ENCODE measurements around the gene NTM. TPM values are rescaled to one million over a fixed set of nuclear protein-coding genes. Genes with fewer than 3 reads are reported as not detected.

NTM gene
- total and polyA plus RNA-seq, 9 donors = 0.16 to 8.5 (median 0.55) TPM; not detected in 3

GRCh38 chr11:132253469-132254264 lies 883.3 kb downstream of the NTM start:
- Histone ChIP-seq H3K36me3 (no peaks in the 10 kb centered on the region), H3K27me3 (no peaks in the 10 kb centered on the region), H3K27ac (no peak overlapping the region), H3K9me3 (no peaks in the 10 kb centered on the region), H3K4me3 (no peak overlapping the region), H3K4me1 (ENCODE audit: insufficient read depth) (no peaks in the 10 kb centered on the region)
- WGBS, 3 donors = 61 to 65% (median 64%) methylated on average over 9 of the region's 9 CpGs
- no peak for DNase-seq
- TF ChIP-seq EP300 (IDR thresholded peaks at IDR 0.05) = no peak
- no peak for TF ChIP-seq POLR2A (IDR thresholded peaks at IDR 0.05)
- no peak for TF ChIP-seq CTCF (IDR thresholded peaks at IDR 0.05)
- intact Hi-C loops (cut with DNase I) = no loop called here

GRCh38 chr11:132254906-132255305 lies 884.5 kb downstream of the NTM start:
- Histone ChIP-seq H3K36me3 (no peaks in the 10 kb centered on the region), H3K27me3 (no peaks in the 10 kb centered on the region), H3K27ac (no peak overlapping the region), H3K4me3 (no peak overlapping the region), H3K9me3 (no peaks in the 10 kb centered on the region), H3K4me1 (ENCODE audit: insufficient read depth) (no peaks in the 10 kb centered on the region)
- no peak for DNase-seq
- TF ChIP-seq CTCF (IDR thresholded peaks at IDR 0.05) (no peak), EP300 (IDR thresholded peaks at IDR 0.05) (no peak), POLR2A (IDR thresholded peaks at IDR 0.05) (no peak)
- WGBS, 3 donors = 80 to 92% (median 89%) methylated on average over 1 of the region's 1 CpG
- intact Hi-C loops (cut with DNase I) = no loop called here

- WGBS, 3 donors = 46 to 61% (median 51%) methylated on average over 17 of the region's 17 CpGs
- no peak overlapping the region for H3K4me3 ChIP-seq
Observed at GRCh38 chr11:132256528-132257279, 886.3 kb downstream of the NTM start.

GRCh38 chr11:132257871-132258270 lies 887.5 kb downstream of the NTM start:
- no peak overlapping the region for H3K27ac ChIP-seq
- no peaks in the 10 kb centered on the region for H3K4me1 ChIP-seq (ENCODE audit: insufficient read depth)
- no peak overlapping the region for H3K4me3 ChIP-seq
- intact Hi-C loops (cut with DNase I) = no loop called here
- H3K27me3 ChIP-seq = no peaks in the 10 kb centered on the region
- TF ChIP-seq POLR2A (IDR thresholded peaks at IDR 0.05) = no peak
- no peak for TF ChIP-seq CTCF (IDR thresholded peaks at IDR 0.05)
- no peak for TF ChIP-seq EP300 (IDR thresholded peaks at IDR 0.05)
- no peak for DNase-seq
- H3K36me3 ChIP-seq = no peaks in the 10 kb centered on the region
- no peaks in the 10 kb centered on the region for H3K9me3 ChIP-seq
- WGBS, 3 donors = 73 to 85% (median 79%) methylated on average over 5 of the region's 5 CpGs

More at GRCh38 chr11:132256528-132257279, 886.3 kb downstream of the NTM start:
- TF ChIP-seq POLR2A (IDR thresholded peaks at IDR 0.05) = no peak
- no peak for TF ChIP-seq EP300 (IDR thresholded peaks at IDR 0.05)
- TF ChIP-seq CTCF (IDR thresholded peaks at IDR 0.05) = no peak
- Histone ChIP-seq H3K9me3 (no peaks in the 10 kb centered on the region), H3K27me3 (no peaks in the 10 kb centered on the region), H3K27ac (no peak overlapping the region), H3K36me3 (no peaks in the 10 kb centered on the region), H3K4me1 (ENCODE audit: insufficient read depth) (no peaks in the 10 kb centered on the region)
- intact Hi-C loops (cut with DNase I) = no loop called here
- no peak for DNase-seq
